Coronary artery (tissue), 2 donors: Measurements from ENCODE around the gene AFG1L.

Experiments used
- DNase-seq: peaks from one replicate; pipeline ENCODE4 v3.0.0-alpha.2; 2017; ENCODE audit warnings: low spot score
- H3K27ac ChIP-seq, 2 donors: fragments of 200-600 bp; sonication (generic); one replicate each; pipeline ENCODE4 v1.5.1; 2016 to 2019
- H3K4me3 ChIP-seq: fragments of 200-600 bp; sonication (generic); 2 replicates; pipeline ENCODE4 v1.5.1; 2016; ENCODE audit warnings: mild to moderate bottlenecking, moderate library complexity
- TF ChIP-seq, protein P1 (sequence below): fragments of 200-600 bp; sonication (generic); IDR thresholded peaks from one replicate; pipeline ENCODE4 v1.5.1; 2019; ENCODE audit warnings: antibody characterized with exemption

Gene AFG1L

GRCh38 chr6:108331982-108332381 is 37.1 kb downstream of the AFG1L start:
- TF ChIP-seq, protein P1, sequence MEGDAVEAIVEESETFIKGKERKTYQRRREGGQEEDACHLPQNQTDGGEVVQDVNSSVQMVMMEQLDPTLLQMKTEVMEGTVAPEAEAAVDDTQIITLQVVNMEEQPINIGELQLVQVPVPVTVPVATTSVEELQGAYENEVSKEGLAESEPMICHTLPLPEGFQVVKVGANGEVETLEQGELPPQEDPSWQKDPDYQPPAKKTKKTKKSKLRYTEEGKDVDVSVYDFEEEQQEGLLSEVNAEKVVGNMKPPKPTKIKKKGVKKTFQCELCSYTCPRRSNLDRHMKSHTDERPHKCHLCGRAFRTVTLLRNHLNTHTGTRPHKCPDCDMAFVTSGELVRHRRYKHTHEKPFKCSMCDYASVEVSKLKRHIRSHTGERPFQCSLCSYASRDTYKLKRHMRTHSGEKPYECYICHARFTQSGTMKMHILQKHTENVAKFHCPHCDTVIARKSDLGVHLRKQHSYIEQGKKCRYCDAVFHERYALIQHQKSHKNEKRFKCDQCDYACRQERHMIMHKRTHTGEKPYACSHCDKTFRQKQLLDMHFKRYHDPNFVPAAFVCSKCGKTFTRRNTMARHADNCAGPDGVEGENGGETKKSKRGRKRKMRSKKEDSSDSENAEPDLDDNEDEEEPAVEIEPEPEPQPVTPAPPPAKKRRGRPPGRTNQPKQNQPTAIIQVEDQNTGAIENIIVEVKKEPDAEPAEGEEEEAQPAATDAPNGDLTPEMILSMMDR = no peak
- no peak overlapping the region for H3K27ac ChIP-seq
- DNase-seq = no peak
- no peak overlapping the region for H3K4me3 ChIP-seq

DNA sequence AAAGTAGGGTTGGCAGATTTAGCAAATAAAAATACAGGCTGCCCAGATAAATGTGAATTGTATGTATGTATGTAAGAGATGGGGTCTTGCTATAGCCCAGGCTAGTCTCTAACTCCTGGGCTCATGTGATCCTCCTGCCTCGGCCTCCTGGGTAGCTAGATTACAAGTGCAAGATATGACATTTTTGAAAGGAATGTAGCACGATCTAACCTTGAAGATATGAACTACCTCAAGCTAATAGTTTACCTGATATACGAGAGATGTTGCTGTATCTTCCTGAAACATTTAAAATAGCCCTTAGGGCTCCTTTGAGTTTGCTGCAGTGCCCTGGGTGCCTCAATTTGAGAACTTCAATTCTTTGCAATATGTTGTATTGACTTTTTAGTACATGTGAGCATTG is 42.1 kb downstream of the AFG1L start:
- DNase-seq = no peak
- H3K4me3 ChIP-seq = no peak overlapping the region
- H3K27ac ChIP-seq = no peak overlapping the region
- TF ChIP-seq, protein P1 = no peak

GRCh38 chr6:108337721-108338120 is 42.9 kb downstream of the AFG1L start:
- Histone ChIP-seq H3K27ac (no peak overlapping the region), H3K4me3 (no peak overlapping the region)
- TF ChIP-seq, protein P1 = no peak
- no peak for DNase-seq

- Histone ChIP-seq H3K4me3 (no peak overlapping the region), H3K27ac (no peak overlapping the region)
- TF ChIP-seq, protein P1 = no peak
- no peak for DNase-seq
These were observed 46.5 kb downstream of the AFG1L start for GRCh38 chr6:108341372-108341771.

GRCh38 chr6:108343894-108344293 is 49.0 kb downstream of the AFG1L start:
- TF ChIP-seq, protein P1 = no peak
- DNase-seq = no peak
- no peak overlapping the region for H3K4me3 ChIP-seq
- no peak overlapping the region for H3K27ac ChIP-seq

DNA sequence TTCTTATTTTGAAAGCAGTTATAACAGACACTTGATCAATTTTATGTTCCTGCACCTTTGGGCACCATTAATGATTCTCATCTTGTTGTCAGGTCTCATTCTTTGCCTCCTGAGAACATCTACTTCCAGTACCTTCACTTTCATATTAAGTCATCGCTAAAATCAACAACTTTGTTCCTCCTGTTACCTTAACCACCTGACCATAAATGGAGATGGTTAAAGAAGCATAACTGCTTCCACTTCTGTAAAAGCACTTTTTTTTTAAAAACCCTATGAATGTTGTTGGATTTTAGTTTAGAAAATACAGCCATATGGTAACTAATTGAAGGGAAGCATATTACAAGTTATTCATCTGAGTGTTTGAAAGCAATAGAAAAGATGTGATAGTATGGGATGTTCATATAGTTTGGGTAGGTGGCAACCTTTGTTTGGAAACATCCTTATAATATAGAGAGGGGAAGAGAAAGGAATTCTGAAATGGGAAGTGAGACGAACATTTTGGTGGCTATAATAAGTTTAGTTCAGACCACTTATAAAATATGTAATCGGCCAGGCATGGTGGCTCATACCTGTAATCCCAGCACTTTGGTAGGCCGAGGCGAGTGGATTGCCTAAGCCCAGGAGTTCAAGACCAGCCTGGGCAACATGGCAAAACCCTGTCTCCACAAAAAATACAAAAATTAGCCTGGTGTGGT is 53.9 kb downstream of the AFG1L start:
- TF ChIP-seq, protein P1 = no peak
- H3K4me3 ChIP-seq = no peak overlapping the region
- H3K27ac ChIP-seq = no peak overlapping the region
- DNase-seq = no peak

GRCh38 chr6:108350528-108350927 is 55.7 kb downstream of the AFG1L start:
- no peak overlapping the region for H3K4me3 ChIP-seq
- no peak for DNase-seq
- TF ChIP-seq, protein P1 = no peak
- no peak overlapping the region for H3K27ac ChIP-seq
